ENCODE measurements around the gene GRIA3. TPM values are rescaled to one million over a fixed set of nuclear protein-coding genes. Genes with fewer than 3 reads are reported as not detected.

GRIA3 gene
- total RNA-seq, 4 donors from 2014 or later, result 0.60 to 2.3 (median 1.0) TPM

- Histone ChIP-seq H3K4me1 (no peaks in the 10 kb centered on the region), H3K27ac (no peak overlapping the region), H3K27me3 (no peaks in the 10 kb centered on the region), H3K36me3 (no peaks in the 10 kb centered on the region), H3K9me3 (no peaks in the 10 kb centered on the region), H3K4me3 (no peak overlapping the region)
- TF ChIP-seq EP300 (IDR thresholded peaks at IDR 0.05) (no peak), POLR2A (IDR thresholded peaks at IDR 0.05) (no peak), CTCF (IDR thresholded peaks at IDR 0.05) (no peak)
- DNase-seq (ENCODE audit: low spot score in 2 of 2), result no peak
- 69 to 71% methylated on average over 6 to 7 of the region's 7 CpGs for WGBS, 2 donors
Observed at GRCh38 chrX:123170546-123170945, 13.5 kb upstream of the GRIA3 start.

GRCh38 chrX:123171781-123172180, 12.3 kb upstream of the GRIA3 start:
- Histone ChIP-seq H3K36me3 (no peaks in the 10 kb centered on the region), H3K27me3 (no peaks in the 10 kb centered on the region), H3K9me3 (no peaks in the 10 kb centered on the region), H3K27ac (no peak overlapping the region), H3K4me1 (no peaks in the 10 kb centered on the region), H3K4me3 (no peak overlapping the region)
- WGBS, 2 donors, result 56 to 58% methylated on average over 3 of the region's 3 CpGs
- DNase-seq (ENCODE audit: low spot score in 2 of 2), result no peak
- TF ChIP-seq EP300 (IDR thresholded peaks at IDR 0.05) (no peak), POLR2A (IDR thresholded peaks at IDR 0.05) (no peak), CTCF (IDR thresholded peaks at IDR 0.05) (no peak)

- Histone ChIP-seq H3K27ac (no peak overlapping the region), H3K4me3 (no peak overlapping the region), H3K27me3 (no peaks in the 10 kb centered on the region), H3K36me3 (no peaks in the 10 kb centered on the region), H3K9me3 (no peaks in the 10 kb centered on the region), H3K4me1 (no peaks in the 10 kb centered on the region)
- 82 to 88% methylated on average over 2 of the region's 2 CpGs for WGBS, 2 donors
- TF ChIP-seq EP300 (IDR thresholded peaks at IDR 0.05) (no peak), CTCF (IDR thresholded peaks at IDR 0.05) (no peak), POLR2A (IDR thresholded peaks at IDR 0.05) (no peak)
- DNase-seq (ENCODE audit: low spot score in 2 of 2), result no peak
Observed at GRCh38 chrX:123172869-123173268, 11.2 kb upstream of the GRIA3 start.

GRCh38 chrX:123173833-123174232, 10.2 kb upstream of the GRIA3 start:
- no peak for DNase-seq (ENCODE audit: low spot score in 2 of 2)
- no peaks in the 10 kb centered on the region for H3K27me3 ChIP-seq
- H3K9me3 ChIP-seq, result no peaks in the 10 kb centered on the region
- H3K27ac ChIP-seq, result no peak overlapping the region
- H3K4me3 ChIP-seq, result no peak overlapping the region
- no peaks in the 10 kb centered on the region for H3K36me3 ChIP-seq
- H3K4me1 ChIP-seq, result no peaks in the 10 kb centered on the region
- TF ChIP-seq POLR2A (IDR thresholded peaks at IDR 0.05) (no peak), EP300 (IDR thresholded peaks at IDR 0.05) (no peak), CTCF (IDR thresholded peaks at IDR 0.05) (no peak)
- WGBS, 2 donors, result 16 to 62% methylated on average over 1 of the region's 1 CpG

GRCh38 chrX:123175366-123176122, 8.5 kb upstream of the GRIA3 start:
- H3K36me3 ChIP-seq, result no peaks in the 10 kb centered on the region
- no peak overlapping the region for H3K4me3 ChIP-seq
- no peaks in the 10 kb centered on the region for H3K4me1 ChIP-seq
- no peaks in the 10 kb centered on the region for H3K9me3 ChIP-seq
- H3K27ac ChIP-seq, result no peak overlapping the region
- no peak for DNase-seq (ENCODE audit: low spot score in 2 of 2)
- H3K27me3 ChIP-seq, result no peaks in the 10 kb centered on the region
- TF ChIP-seq EP300 (IDR thresholded peaks at IDR 0.05), result no peak
- no peak for TF ChIP-seq CTCF (IDR thresholded peaks at IDR 0.05)
- TF ChIP-seq POLR2A (IDR thresholded peaks at IDR 0.05), result no peak
